LNCAP (cell line): Measurements from ENCODE around the gene CHMP4B.

ENCODE experiments used
- TF ChIP-seq, protein P1 (sequence below): fragments of 450-650 bp; IDR thresholded peaks from 2 replicates; pipeline ENCODE4 v1.5.1; 2017; ENCODE audit warnings: mild to moderate bottlenecking

Gene CHMP4B

DNA sequence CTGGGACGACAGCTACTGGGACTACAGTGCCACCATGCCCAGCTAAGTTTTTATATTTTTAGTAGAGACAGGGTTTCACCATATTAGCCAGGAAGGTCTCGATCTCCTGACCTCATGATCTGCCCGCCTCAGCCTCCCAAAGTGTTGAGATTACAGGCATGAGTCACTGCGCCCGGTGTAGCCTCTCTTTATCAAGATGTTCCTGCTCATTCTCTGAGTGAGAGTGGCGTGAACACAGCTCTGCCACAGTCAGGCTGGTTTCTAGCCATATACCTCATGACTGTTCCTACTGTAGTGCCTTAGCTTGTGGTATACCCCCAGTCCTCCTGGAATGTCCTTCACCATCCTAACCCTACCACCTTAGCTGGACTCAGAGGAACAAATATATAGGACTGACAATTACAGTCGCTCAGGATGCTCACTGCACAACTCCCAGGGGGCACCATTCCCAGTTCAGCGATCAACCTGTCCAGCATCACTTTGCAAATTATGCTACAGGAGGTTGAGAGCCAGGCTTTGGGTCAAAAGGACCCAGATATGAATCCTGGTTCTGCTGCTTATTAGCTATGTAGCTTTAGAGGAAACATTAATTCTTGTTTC lies 86.3 kb downstream of the CHMP4B start:
- TF ChIP-seq, protein P1, sequence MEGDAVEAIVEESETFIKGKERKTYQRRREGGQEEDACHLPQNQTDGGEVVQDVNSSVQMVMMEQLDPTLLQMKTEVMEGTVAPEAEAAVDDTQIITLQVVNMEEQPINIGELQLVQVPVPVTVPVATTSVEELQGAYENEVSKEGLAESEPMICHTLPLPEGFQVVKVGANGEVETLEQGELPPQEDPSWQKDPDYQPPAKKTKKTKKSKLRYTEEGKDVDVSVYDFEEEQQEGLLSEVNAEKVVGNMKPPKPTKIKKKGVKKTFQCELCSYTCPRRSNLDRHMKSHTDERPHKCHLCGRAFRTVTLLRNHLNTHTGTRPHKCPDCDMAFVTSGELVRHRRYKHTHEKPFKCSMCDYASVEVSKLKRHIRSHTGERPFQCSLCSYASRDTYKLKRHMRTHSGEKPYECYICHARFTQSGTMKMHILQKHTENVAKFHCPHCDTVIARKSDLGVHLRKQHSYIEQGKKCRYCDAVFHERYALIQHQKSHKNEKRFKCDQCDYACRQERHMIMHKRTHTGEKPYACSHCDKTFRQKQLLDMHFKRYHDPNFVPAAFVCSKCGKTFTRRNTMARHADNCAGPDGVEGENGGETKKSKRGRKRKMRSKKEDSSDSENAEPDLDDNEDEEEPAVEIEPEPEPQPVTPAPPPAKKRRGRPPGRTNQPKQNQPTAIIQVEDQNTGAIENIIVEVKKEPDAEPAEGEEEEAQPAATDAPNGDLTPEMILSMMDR = no peak

GRCh38 chr20:33899106-33899505 lies 88.0 kb downstream of the CHMP4B start:
- TF ChIP-seq, protein P1 = no peak

GRCh38 chr20:33900521-33901131 lies 89.5 kb downstream of the CHMP4B start:
- TF ChIP-seq, protein P1 = no peak

DNA sequence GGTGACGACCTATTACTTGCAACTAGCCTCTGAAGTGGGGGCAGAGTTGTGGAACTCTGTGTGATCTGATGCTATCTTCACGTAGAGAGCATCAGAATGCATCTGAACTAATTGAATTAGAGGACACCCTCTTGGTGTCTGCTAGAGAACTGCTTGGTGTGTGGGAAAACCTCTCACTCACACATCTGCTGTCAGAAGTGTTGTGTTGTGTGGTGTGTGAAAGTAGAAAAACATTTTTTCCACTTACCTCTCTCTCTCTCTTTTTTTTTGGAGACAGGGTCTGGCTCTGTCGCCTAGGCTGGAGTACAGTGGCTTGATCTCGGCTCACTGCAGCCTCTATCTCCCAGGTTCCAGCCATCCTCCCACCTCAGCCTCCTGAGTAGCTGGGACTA lies 90.0 kb downstream of the CHMP4B start:
- TF ChIP-seq, protein P1 = no peak

GRCh38 chr20:33902011-33902410 lies 90.9 kb downstream of the CHMP4B start:
- TF ChIP-seq, protein P1 = no peak
